Stimulated activated CD8-positive, alpha-beta memory T cell treated with anti-CD3 and anti-CD28 coated beads, Interleukin-15, amount 100 ng/mL, for 1 hour (primary cell): Measurements from ENCODE around the gene CFAP97D2.

Experiments used
- DNase-seq: peaks from one replicate; pipeline ENCODE4 v3.0.0-alpha.2; 2020; ENCODE audit warnings: low read depth

Gene CFAP97D2

DNA sequence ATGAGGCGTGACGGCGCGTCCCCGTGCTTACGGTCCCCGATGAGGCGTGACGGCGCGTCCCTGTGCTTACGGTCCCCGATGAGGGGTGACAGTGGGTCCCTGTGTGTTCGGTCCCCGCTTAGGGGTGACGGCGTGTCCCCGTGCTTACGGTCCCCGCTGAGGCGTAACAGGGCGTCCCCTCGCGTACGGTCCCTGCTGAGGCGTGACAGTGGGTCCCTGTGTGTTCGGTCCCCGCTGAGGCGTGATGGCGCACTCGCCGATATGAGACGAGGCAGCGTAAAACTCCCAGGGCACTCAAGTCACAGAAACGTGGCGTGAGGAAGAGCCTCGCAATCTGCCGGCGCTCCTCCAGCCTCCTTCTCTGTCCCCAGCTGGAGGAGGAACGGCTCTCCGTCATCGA lies 20.9 kb downstream of the CFAP97D2 start:
- DNase-seq, result no peak

DNA sequence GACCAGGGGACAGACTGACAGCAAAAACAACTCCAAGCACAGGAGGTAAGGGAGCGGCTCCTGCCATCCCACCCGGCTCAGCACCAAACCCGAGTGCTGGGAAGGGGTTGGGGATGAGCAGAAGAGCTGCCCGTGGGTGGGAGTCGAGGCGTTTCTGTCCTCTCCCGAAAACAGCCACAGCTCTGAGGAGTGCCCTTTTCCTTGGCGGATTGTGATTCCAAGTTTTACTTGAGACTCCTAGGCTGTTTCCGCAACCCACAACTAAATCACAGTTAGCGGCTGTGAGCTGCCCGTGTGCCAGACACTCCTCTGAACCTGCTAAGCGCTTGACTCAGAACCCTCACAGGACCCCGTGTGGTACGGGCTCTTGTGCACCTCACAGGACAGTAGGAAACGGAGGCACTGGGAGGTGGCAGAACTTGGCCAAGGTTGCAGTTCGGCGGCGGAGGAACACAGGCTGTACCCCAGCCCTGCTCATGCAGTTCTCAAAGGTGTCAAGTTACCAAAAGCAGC lies 21.4 kb downstream of the CFAP97D2 start:
- DNase-seq, result no peak

DNA sequence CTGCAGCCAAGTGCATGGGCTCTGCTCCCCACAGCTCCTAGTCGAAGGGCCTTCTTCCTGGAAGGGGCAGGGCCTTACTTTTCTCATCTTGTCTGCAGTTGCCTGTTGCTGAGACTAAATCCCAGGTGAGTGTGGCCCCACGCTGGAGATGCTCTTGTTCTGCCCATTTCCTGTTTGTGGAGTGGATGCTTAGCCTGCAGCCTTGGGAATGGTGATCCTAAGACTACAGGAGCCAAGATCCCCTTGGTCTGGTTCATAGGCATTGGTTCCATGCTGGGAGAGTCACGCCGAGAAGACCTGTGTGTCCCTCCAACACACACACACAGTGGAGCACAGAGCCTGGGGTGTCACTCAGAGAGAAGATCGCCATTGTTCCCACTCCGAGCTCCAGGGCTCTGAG lies 23.5 kb downstream of the CFAP97D2 start:
- no peak for DNase-seq

DNA sequence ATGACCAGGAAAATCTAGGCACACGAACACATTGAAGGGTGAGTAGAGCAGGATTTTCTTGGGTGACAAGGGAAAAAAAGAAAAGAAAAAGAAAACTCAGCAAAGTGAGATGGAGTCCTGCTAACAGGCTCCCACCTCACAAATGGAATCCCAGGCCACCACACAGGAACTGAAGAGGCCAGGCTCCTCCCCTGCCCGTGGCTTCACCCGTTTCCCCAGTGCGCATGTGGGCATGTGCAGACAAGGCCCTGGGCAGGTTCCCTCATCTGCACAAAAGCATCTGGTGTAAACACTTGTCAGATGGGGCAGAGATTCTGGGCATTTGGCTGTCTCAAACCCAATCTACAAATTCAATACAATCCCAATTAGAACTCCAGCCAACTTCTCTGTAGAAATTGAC lies 24.5 kb downstream of the CFAP97D2 start:
- no peak for DNase-seq

DNA sequence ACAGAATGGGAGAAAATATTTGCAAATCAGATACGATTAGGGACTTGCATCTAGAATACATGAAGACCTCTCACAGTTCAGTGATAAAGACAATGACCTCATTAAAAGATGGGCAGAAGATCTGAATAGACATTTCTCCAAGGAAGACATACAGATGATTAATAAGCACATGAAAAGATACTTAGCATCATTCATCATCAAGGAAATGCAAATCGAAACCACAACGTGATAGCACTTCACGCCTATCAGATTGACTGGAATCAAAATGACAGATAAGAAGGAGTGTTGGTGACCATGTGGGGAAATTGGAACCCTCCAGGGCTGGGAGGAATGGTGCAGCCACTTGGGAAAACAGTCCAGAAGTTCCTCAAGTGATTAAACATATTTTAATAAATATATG lies 25.8 kb downstream of the CFAP97D2 start:
- DNase-seq, result no peak

DNA sequence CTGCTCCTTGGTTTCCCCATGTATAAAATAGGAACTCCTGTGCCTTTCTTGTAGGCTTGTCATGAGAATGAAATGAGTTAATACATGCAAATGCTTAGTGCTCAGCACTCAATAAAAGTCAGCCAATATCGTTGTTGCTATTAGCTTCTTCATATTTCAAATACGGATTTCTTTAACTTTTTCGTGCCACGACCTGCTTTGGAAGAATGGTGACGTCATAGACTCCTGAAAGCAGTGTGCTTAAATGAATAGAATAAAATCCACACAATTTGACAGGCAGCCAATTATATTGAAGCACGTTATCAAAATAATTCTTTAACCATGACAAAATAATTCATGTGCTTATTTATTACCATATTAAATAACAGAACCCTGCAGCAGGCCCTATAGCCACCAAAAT lies 29.1 kb downstream of the CFAP97D2 start:
- DNase-seq, result no peak

DNA sequence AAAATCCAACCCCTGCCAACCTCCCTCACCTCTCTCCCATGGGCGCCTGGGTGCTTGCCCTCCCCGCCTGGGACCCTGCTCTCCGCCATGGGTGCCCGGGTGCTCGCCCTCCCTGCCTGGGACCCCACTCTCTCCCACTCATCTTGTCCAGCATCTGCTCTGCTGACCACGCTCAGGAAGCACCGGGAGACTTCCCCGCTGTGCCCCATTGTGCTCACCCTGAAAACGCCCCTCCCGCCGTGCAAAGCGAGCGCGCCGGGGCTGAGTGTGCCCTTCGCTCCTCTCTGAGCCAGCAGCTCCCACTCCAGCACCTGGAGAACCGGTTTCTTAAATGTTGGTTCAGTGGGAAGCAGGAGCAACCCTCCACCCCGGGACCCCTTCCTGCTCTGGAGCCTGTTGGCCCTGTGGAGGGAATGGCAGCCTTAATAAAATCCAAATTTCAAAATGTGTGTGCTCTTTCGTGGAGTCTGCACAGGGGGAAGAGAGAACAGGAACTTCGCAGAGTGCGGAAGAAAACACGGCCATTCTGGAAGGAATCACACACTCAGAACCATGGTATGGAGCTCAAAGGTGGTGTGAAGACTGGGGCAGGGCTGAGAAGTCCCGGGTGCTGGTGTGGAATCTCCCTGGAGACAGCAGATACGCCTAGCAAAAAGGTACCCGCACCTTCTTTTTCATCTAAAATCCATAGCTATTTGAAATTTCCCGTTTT lies 32.5 kb downstream of the CFAP97D2 start:
- DNase-seq, result no peak

DNA sequence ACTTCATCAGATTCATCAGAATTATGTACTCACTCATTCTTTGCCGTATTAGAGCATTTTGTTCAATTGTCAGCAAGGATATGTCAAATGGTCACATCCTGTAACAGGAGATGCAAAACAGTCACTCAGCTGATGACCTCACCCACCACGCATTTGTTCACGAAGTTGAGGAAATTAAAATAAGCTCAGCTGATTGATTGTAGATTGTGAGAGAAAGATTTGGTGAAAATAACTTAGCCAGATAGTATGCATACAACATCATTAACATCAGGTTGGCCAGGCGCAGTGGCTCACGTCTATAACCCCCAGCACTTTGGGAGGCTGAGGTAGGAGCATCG lies 33.1 kb downstream of the CFAP97D2 start:
- no peak for DNase-seq

DNA sequence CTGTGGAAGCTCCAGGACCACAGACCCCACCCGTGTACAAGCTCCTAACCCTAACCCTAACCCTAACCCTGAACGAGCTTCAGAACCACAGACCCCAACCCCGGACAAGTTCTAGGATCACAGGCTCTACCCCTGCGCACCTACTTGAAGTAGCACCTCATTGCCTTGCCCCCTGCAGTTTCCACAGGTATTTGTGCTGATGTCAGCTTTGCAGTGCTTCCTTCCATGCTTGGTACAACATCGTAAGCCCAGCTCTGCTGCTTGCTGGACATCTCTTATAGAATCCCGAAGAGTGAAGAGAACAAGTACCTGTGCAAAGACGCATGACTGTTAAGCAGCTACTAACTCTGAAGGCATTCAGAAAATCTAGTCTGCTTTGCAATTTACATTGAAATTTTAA lies 34.9 kb downstream of the CFAP97D2 start:
- DNase-seq, result no peak

DNA sequence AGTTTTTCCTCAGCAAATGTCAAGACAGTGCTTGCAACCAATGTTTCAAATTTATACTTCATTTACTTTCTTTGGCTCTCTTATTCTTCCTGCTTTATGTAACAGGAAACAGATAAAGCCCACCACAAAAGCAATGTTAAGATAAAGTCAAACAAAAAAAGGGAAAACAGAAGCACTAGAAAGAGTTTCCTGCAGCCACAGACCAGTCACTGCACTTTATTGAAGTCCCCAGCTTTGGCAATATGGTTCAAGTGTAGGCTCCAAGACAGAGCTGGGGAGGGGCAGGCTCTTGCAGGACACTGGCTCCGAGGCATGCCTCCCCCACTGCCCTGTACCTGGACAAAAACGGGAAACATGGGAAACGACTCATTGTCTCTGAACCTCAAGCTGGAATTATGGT lies 40.3 kb downstream of the CFAP97D2 start:
- DNase-seq, result no peak

DNA sequence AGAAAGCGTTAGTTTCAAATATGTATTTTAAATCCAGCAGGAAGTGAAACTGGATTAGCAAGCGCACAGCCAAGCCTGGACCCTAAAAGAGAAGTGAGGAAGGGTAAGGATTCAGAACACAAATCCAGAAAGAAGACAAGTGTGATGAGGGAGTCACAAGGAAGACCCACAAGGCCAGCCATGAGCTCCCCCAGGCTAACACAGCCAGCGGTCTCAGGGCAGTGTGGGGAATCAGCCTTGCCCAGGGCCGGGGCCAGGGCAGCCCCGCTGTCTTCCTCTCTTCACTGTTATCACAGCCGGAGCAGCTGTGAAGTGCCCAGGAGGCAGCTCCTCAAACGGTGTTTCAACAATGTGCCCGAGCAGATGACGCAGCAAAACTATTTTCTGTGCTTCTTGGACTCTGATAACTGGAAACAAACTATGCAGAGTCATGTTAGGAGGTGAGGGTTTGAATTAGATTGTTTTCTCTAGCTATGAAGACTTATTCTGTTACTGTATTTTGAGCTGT lies 43.5 kb downstream of the CFAP97D2 start:
- no peak for DNase-seq

DNA sequence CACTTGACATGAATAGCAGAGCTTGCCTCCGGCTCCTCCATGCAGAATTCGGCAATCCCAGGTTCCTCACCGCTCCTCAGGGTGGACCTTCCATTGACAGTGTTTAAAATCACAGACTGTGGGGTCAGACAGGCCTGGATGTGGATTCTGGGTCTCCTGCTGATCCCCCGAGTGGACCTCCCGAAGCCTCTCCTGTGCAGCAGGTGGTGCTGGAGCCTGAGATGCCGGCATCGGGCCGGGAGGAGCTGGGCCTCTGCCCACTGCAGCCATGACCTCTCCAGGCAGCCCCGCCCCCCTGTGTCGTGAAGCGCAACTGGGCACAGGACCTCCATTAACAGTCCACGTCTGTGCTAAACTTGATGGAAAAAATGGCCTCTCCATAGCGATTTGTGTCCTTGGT lies 45.1 kb downstream of the CFAP97D2 start:
- DNase-seq, result no peak

DNA sequence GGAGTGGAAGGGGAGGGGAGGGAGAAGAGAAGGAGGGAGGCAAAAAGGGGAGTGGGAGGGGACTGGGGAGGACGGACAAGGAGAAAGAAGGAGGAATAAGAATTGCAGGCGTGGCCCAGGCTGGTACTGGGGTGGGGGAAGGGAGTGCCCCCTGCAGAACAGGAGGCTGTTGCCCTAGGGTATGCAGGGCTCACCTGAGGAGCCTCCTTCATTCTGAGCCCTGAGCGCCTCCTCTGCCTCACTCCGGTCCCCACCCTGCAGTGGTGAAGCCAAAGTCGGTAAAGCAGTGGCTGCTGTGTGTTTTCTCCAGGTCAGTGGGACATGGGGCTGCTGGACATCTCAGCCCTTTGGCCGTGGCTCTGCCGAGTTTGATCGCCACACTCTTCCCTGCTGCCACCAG lies 46.6 kb downstream of the CFAP97D2 start:
- DNase-seq, result no peak

DNA sequence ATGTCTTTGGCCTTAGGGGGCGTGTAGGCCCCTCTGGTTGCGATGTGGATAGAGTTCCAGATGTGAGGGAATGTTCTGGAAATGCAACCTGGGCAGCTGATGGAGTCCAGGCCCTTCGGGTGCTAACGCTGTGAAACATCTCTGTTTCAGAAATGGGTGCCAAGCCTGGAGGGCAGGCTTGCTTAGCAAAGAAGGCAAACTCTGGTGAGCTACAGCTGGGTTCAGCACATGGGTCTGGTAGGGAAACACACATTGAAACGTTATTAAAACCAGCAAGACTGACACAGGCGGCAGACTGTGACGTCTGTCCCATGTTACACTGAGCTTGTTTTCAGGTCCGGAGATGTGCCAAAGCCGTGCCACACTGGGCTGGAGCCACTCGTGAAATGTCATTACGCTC lies 47.0 kb downstream of the CFAP97D2 start:
- DNase-seq, result no peak

DNA sequence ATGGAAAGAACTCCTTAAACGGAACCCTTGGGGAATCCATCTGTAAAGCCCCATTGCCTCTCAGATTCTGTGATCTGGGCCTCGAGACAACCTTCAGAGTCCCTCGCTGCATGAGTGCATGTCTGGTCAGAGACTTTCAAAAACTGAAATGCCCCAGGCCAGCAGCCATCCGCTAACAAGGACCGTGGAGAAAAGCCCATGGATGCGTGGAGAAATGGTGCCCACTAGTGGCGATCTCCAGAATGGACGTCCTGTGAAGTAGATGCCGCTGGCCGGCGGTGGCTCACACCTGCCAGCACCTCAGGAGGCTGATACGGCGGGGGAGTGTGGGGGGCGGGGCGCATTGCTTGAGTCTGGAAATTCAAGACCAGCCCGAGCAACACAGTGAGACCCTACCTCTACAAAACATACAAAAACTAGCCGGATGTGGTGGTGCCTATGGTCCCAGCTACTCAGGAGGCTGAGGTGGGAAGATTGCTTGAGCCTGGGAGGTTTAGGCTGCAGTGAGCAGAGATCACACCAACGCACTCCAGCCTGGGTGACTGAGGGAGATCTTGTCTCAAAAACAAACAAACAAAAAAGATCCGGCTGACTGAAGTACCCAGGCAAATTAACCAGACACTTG lies 47.8 kb downstream of the CFAP97D2 start:
- peak; percentile 79 for DNase-seq

DNA sequence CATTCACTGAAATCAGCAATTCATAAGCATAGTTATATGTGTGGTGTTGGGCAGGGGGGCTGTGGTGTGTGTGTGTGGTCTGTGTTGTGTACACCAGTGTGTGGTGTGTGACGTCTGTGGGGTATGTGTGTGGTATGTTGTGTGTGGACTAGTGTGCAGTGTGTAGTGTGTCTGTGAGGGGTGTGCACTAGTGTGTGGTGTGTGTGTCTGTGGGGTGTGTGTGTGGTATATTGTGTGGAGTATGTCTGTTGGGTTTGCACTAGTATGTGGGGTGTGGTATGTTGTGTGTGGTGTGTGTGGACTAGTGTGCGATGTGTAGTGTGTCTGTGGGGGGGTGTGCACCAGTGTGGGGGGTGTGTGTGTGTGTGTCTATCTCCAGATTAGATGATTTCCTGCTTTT lies 48.5 kb downstream of the CFAP97D2 start:
- no peak for DNase-seq

DNA sequence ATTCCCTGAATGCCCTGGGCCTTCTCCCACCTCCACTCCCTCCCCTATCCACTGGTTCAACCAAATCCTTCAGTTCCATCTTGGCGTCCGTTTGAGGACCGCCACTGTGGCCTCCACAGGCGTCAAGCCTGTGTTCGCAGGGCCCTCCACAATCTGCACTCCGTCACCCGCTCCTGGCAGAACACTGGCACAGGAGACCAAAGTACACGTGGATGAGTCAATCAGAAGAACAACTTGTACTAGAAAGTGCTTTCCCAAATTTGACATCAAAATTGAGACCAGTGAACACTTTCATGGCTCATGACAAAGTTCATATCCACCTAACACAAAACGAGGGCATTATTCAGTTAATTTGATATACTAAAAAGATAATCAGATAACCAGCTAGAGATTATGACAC lies 49.1 kb downstream of the CFAP97D2 start:
- no peak for DNase-seq

DNA sequence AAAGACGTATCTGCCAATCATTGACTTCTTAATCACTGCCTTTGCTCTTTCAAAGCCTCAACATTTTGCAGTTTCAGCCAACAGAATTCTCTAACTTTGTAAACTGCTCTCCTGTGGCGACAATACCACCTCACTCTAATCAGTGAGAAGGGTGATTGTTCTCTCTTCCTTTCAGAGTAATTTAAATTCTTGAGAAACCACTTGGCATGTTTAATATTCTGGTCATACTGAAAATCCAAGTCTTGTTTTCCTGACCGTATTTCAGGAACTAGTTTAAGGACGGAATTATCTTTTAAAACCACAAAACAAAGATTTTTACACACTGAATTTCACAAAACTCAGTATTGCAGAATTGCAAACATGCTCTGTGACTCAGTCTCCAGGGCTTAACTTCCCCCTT lies 50.4 kb downstream of the CFAP97D2 start:
- DNase-seq, result no peak

DNA sequence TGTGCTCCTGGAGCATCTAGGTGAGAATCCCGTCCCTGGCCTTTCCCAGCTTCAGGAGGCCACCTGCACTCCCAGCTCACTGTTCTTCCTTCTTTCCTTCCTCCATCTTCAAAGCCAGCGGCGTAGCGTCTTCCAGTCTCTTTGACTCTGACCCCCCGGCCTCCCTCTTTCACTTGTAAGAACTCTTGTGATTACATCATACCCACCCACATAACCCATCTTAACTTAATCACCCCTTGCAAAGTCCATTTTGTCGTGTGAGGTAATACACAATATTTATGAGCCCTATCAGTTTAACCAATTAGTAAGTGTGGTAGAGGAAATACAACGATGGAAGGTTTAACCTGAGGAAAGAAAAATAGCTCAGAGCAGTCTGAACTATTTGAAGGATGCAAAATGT lies 51.1 kb downstream of the CFAP97D2 start:
- no peak for DNase-seq

DNA sequence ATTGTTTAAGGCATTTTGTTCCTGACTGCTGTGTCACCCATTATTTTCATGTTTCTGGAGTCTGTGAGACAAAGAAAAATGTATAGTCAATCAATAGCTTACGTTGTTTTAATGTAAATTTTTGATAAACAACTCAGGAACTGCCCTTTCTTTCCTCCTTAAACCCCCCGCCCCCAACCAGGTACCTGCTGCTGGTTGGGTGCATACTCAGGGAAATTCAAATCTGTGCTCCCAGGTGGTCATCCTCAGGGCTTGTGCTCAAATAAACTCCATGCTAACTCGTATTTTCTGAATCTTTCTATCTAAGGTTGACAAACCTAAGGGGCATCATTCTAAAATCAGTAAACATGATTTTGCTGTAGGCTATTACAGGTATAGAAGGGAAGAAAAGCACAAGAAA lies 51.5 kb downstream of the CFAP97D2 start:
- DNase-seq, result no peak

DNA sequence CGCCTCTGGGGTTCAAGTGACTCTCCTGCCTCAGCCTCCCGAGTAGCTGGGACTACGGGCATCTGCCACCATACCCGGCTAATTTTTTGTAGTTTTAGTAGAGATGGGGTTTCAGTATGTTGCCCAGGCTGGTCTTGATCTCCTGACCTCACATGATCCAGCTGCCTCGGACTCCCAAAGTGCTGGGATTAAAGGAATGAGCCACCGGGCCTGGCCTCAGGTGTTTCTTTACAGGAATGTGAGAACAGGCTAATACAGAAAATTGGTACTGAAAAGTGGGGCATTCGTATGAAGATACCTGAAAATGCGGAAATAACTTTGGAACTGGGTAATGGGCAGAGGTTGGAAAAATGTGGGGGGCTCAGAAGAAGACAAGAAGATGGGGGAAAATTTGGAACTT lies 52.8 kb downstream of the CFAP97D2 start:
- DNase-seq, result no peak

DNA sequence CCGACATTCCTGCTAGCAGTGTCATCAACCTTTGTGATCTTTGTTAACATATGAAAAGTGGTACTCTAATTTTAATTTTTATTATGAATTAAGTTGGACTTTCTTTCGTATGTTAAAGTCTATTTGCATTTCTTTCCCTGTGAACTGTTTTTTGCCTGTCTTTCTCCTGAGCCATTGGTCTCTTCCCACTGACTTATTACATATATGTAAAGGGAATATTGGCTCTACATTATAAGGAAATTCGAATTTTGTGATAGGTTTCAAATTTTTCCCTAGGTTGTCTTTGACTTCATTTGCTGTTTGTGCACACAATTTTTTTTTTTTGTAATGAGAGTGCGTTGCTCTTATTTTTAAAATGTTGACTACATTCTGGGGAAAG lies 55.2 kb downstream of the CFAP97D2 start:
- no peak for DNase-seq

DNA sequence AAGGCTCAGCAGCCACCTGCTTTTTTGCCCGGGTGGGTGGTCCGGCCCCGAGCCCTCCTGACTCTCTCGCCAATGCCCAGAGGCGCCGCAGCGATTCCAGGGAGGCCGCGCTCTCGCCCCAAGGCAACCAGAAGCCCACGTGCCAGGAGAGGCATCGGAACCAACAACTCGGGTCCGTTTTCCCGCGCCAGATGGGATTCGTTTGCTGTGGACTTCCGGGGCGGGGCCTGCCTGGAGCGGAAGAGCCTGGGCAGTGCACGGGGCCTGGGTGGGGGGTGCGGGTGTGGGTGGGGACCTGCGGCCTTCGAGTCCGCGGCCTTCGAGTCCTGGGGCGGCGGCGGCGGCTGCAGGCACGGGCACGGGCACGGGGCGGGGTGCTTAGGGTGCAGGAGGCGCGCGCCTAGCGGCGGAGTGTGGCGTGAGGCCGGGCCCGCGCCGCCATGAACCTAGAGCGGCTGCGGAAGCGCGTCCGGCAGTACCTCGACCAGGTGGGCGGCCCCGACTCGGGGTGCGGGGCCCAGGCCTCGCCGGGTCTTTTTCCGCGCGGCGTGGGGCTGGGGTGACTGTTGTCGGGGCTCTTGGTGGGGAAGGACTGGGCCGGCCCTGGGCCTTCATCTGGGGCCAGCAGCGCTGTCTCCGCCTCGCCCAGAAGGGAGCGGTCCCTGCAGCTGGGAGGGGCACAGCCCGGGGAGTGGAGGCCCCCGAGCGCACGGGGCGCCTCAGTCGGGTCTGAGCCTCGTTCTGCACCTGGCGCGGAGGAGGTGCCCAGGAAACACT lies 55.8 kb downstream of the CFAP97D2 start, which contains the start of gene CDC16:
Gene CDC16, plus strand, starts transcription at position 253 of the 777 bp plus-strand sequence. Its CDS starts 188 bp downstream, at position 441.
- peak; percentile 55 for DNase-seq
